Muscle layer of colon (tissue), 2 donors: Measurements from ENCODE around the gene AHI1.

Source experiments
- H3K27ac ChIP-seq: one replicate; pipeline ENCODE4 v1.7.0; 2013; ENCODE audit warnings: low read depth, mild to moderate bottlenecking, low read length, moderate library complexity
- H3K27me3 ChIP-seq, 2 donors: one replicate each; pipeline ENCODE4 v1.7.0; 2013; ENCODE audit warnings: low read length in 2 of 2, mild to moderate bottlenecking in 2 of 2; ENCODE audit not compliant: insufficient read depth in 2 of 2, control insufficient read depth in 1 of 2
- H3K36me3 ChIP-seq: one replicate; pipeline ENCODE4 v1.7.0; 2013; ENCODE audit warnings: mild to moderate bottlenecking, low read length; ENCODE audit not compliant: insufficient read depth
- H3K4me1 ChIP-seq: one replicate; pipeline ENCODE4 v1.7.0; 2013; ENCODE audit warnings: mild to moderate bottlenecking, low read length; ENCODE audit not compliant: insufficient read depth
- H3K4me3 ChIP-seq, 2 donors: one replicate each; pipeline ENCODE4 v1.7.0; 2013; ENCODE audit warnings: low read length in 2 of 2, low read depth in 1 of 2, mild to moderate bottlenecking in 1 of 2, moderate library complexity in 1 of 2
- H3K9ac ChIP-seq: one replicate; pipeline ENCODE4 v1.7.0; 2013; ENCODE audit warnings: low read length
- H3K9me3 ChIP-seq: one replicate; pipeline ENCODE4 v1.7.0; 2013; ENCODE audit warnings: mild to moderate bottlenecking, low read length
- donor health status: abdominal sarcoma.
- donor health status: Adenocarcinoma of cecum.

The AHI1 gene

GRCh38 chr6:135411339-135411738 lies 86.2 kb downstream of the AHI1 start:
- peaks cover 28% of the 10 kb centered on the region for H3K36me3 ChIP-seq
- no peaks in the 10 kb centered on the region for H3K9me3 ChIP-seq
- no peaks in the 10 kb centered on the region for H3K27me3 ChIP-seq
- H3K4me3 ChIP-seq: no peak overlapping the region
- H3K27ac ChIP-seq: no peak overlapping the region
- H3K9ac ChIP-seq: no peak overlapping the region
- no peaks in the 10 kb centered on the region for H3K4me1 ChIP-seq

GRCh38 chr6:135410856-135411255 lies 86.7 kb downstream of the AHI1 start:
- no peaks in the 10 kb centered on the region for H3K27me3 ChIP-seq
- H3K36me3 ChIP-seq: peaks cover 30% of the 10 kb centered on the region
- no peak overlapping the region for H3K4me3 ChIP-seq
- no peak overlapping the region for H3K27ac ChIP-seq
- H3K9me3 ChIP-seq: no peaks in the 10 kb centered on the region
- H3K4me1 ChIP-seq: no peaks in the 10 kb centered on the region
- H3K9ac ChIP-seq: no peak overlapping the region

- Histone ChIP-seq H3K9me3 (no peaks in the 10 kb centered on the region), H3K4me1 (no peaks in the 10 kb centered on the region), H3K27me3 (no peaks in the 10 kb centered on the region), H3K36me3 (peaks cover 8% of the 10 kb centered on the region), H3K4me3 (no peak overlapping the region), H3K9ac (no peak overlapping the region), H3K27ac (no peak overlapping the region)
Measured at GRCh38 chr6:135403584-135403983, 94.0 kb downstream of the AHI1 start.

GRCh38 chr6:135402311-135402710 lies 95.2 kb downstream of the AHI1 start:
- no peaks in the 10 kb centered on the region for H3K4me1 ChIP-seq
- H3K36me3 ChIP-seq: peaks cover 8% of the 10 kb centered on the region
- no peaks in the 10 kb centered on the region for H3K27me3 ChIP-seq
- no peak overlapping the region for H3K4me3 ChIP-seq
- no peaks in the 10 kb centered on the region for H3K9me3 ChIP-seq
- no peak overlapping the region for H3K27ac ChIP-seq
- no peak overlapping the region for H3K9ac ChIP-seq

GRCh38 chr6:135397172-135397952 lies 100.2 kb downstream of the AHI1 start:
- Histone ChIP-seq H3K36me3 (no peaks in the 10 kb centered on the region), H3K4me1 (no peaks in the 10 kb centered on the region), H3K9ac (no peak overlapping the region), H3K27ac (no peak overlapping the region), H3K9me3 (no peaks in the 10 kb centered on the region), H3K27me3 (no peaks in the 10 kb centered on the region), H3K4me3 (no peak overlapping the region)

- H3K36me3 ChIP-seq: no peaks in the 10 kb centered on the region
- no peak overlapping the region for H3K9ac ChIP-seq
- no peaks in the 10 kb centered on the region for H3K4me1 ChIP-seq
- no peak overlapping the region for H3K4me3 ChIP-seq
- no peaks in the 10 kb centered on the region for H3K9me3 ChIP-seq
- H3K27me3 ChIP-seq: no peaks in the 10 kb centered on the region
- no peak overlapping the region for H3K27ac ChIP-seq
Measured at GRCh38 chr6:135395136-135395535, 102.4 kb downstream of the AHI1 start.

GRCh38 chr6:135393289-135393688 lies 104.3 kb downstream of the AHI1 start:
- Histone ChIP-seq H3K4me1 (no peaks in the 10 kb centered on the region), H3K9me3 (no peaks in the 10 kb centered on the region), H3K36me3 (no peaks in the 10 kb centered on the region), H3K4me3 (no peak overlapping the region), H3K27ac (no peak overlapping the region), H3K9ac (no peak overlapping the region), H3K27me3 (no peaks in the 10 kb centered on the region)

- Histone ChIP-seq H3K27me3 (no peaks in the 10 kb centered on the region), H3K9ac (no peak overlapping the region), H3K4me3 (no peak overlapping the region), H3K4me1 (no peaks in the 10 kb centered on the region), H3K9me3 (no peaks in the 10 kb centered on the region), H3K36me3 (no peaks in the 10 kb centered on the region), H3K27ac (no peak overlapping the region)
Measured at GRCh38 chr6:135390458-135390857, 107.1 kb downstream of the AHI1 start.

GRCh38 chr6:135385299-135385698 lies 112.2 kb downstream of the AHI1 start:
- Histone ChIP-seq H3K9ac (no peak overlapping the region), H3K27ac (no peak overlapping the region), H3K9me3 (no peaks in the 10 kb centered on the region), H3K27me3 (no peaks in the 10 kb centered on the region), H3K36me3 (no peaks in the 10 kb centered on the region), H3K4me1 (no peaks in the 10 kb centered on the region), H3K4me3 (no peak overlapping the region)

- no peak overlapping the region for H3K4me3 ChIP-seq
- no peaks in the 10 kb centered on the region for H3K36me3 ChIP-seq
- H3K9ac ChIP-seq: no peak overlapping the region
Measured at GRCh38 chr6:135383766-135384165, 113.8 kb downstream of the AHI1 start.

GRCh38 chr6:135383301-135383700 lies 114.2 kb downstream of the AHI1 start:
- Histone ChIP-seq H3K36me3 (no peaks in the 10 kb centered on the region), H3K27me3 (no peaks in the 10 kb centered on the region), H3K9ac (no peak overlapping the region), H3K4me1 (no peaks in the 10 kb centered on the region), H3K9me3 (no peaks in the 10 kb centered on the region), H3K4me3 (no peak overlapping the region), H3K27ac (no peak overlapping the region)

More at GRCh38 chr6:135383766-135384165, 113.8 kb downstream of the AHI1 start:
- no peaks in the 10 kb centered on the region for H3K9me3 ChIP-seq
- no peaks in the 10 kb centered on the region for H3K4me1 ChIP-seq
- H3K27me3 ChIP-seq: no peaks in the 10 kb centered on the region
- no peak overlapping the region for H3K27ac ChIP-seq

- no peak overlapping the region for H3K4me3 ChIP-seq
- no peaks in the 10 kb centered on the region for H3K9me3 ChIP-seq
- H3K9ac ChIP-seq: no peak overlapping the region
- H3K27ac ChIP-seq: no peak overlapping the region
- H3K36me3 ChIP-seq: no peaks in the 10 kb centered on the region
- H3K27me3 ChIP-seq: no peaks in the 10 kb centered on the region
- no peaks in the 10 kb centered on the region for H3K4me1 ChIP-seq
Measured at GRCh38 chr6:135382182-135382628, 115.3 kb downstream of the AHI1 start.
